Measurements from ENCODE around the gene ANTXR1. TPM values are rescaled to one million over a fixed set of nuclear protein-coding genes. Genes with fewer than 3 reads are reported as not detected.

Gene ANTXR1
- total RNA-seq, 1 donor from 2014 or later: not detected

- Mint-ChIP-seq H3K4me3 (no peak overlapping the region), H3K27ac (no peak overlapping the region), H3K4me1 (peaks cover 9% of the 10 kb centered on the region), H3K9me3 (no peaks in the 10 kb centered on the region), H3K27me3 (peaks cover 46% of the 10 kb centered on the region), H3K36me3 (ENCODE audit: low read depth) (no peaks in the 10 kb centered on the region)
- CTCF ChIA-PET: no interaction called here
- ATAC-seq (ENCODE audit: low read depth): no peak
- TF ChIP-seq CTCF (IDR thresholded peaks at IDR 0.05): no peak
- intact Hi-C loops (cut with micrococcal nuclease): no loop called here
- POLR2A ChIA-PET: no interaction called here
- no peak for DNase-seq
Measured at GRCh38 chr2:69017835-69018234, 4.9 kb downstream of the ANTXR1 start.

GRCh38 chr2:69018678-69019095, 5.7 kb downstream of the ANTXR1 start:
- Mint-ChIP-seq H3K27me3 (peaks cover 42% of the 10 kb centered on the region), H3K4me1 (peaks cover 6% of the 10 kb centered on the region)
- TF ChIP-seq CTCF (IDR thresholded peaks at IDR 0.05): no peak

GRCh38 chr2:69020496-69021426, 7.8 kb downstream of the ANTXR1 start:
- Mint-ChIP-seq H3K36me3 (ENCODE audit: low read depth) (no peaks in the 10 kb centered on the region), H3K9me3 (no peaks in the 10 kb centered on the region), H3K27ac (no peak overlapping the region), H3K4me1 (no peaks in the 10 kb centered on the region), H3K4me3 (no peak overlapping the region), H3K27me3 (peaks cover 31% of the 10 kb centered on the region)
- intact Hi-C loops (cut with micrococcal nuclease): no loop called here
- CTCF ChIA-PET: no interaction called here
- TF ChIP-seq CTCF (IDR thresholded peaks at IDR 0.05): no peak
- POLR2A ChIA-PET: no interaction called here
- ATAC-seq (ENCODE audit: low read depth) (no peak), DNase-seq (no peak)

More at GRCh38 chr2:69018678-69019095, 5.7 kb downstream of the ANTXR1 start:
- Mint-ChIP-seq H3K9me3 (no peaks in the 10 kb centered on the region), H3K36me3 (ENCODE audit: low read depth) (no peaks in the 10 kb centered on the region), H3K27ac (no peak overlapping the region), H3K4me3 (no peak overlapping the region)
- ATAC-seq (ENCODE audit: low read depth) (no peak), DNase-seq (no peak)
- POLR2A ChIA-PET: no interaction called here
- intact Hi-C loops (cut with micrococcal nuclease): no loop called here
- CTCF ChIA-PET: no interaction called here

- TF ChIP-seq CTCF (IDR thresholded peaks at IDR 0.05): no peak
- DNase-seq: no peak
- Mint-ChIP-seq H3K9me3 (no peaks in the 10 kb centered on the region), H3K4me1 (no peaks in the 10 kb centered on the region), H3K27me3 (peaks cover 31% of the 10 kb centered on the region), H3K4me3 (no peak overlapping the region), H3K27ac (no peak overlapping the region), H3K36me3 (ENCODE audit: low read depth) (no peaks in the 10 kb centered on the region)
- intact Hi-C loops (cut with micrococcal nuclease): no loop called here
- no peak for ATAC-seq (ENCODE audit: low read depth)
- POLR2A ChIA-PET: no interaction called here
- CTCF ChIA-PET: no interaction called here
Measured at GRCh38 chr2:69021727-69022126, 8.7 kb downstream of the ANTXR1 start.

- Mint-ChIP-seq H3K27me3 (peaks cover 30% of the 10 kb centered on the region), H3K4me3 (no peak overlapping the region), H3K9me3 (no peaks in the 10 kb centered on the region), H3K27ac (no peak overlapping the region), H3K4me1 (no peaks in the 10 kb centered on the region), H3K36me3 (ENCODE audit: low read depth) (no peaks in the 10 kb centered on the region)
- no peak for TF ChIP-seq CTCF (IDR thresholded peaks at IDR 0.05)
- no peak for ATAC-seq (ENCODE audit: low read depth)
- no peak for DNase-seq
- ChIA-PET POLR2A (no interaction called here), CTCF (no interaction called here)
- intact Hi-C loops (cut with micrococcal nuclease): no loop called here
Measured at GRCh38 chr2:69022548-69022947, 9.6 kb downstream of the ANTXR1 start.

Measured in activated B cell treated with CpG ODN at 0.5 μM for 24 hours (primary cell).